ENCODE data around the gene CEBPE.

Gene CEBPE

DNA sequence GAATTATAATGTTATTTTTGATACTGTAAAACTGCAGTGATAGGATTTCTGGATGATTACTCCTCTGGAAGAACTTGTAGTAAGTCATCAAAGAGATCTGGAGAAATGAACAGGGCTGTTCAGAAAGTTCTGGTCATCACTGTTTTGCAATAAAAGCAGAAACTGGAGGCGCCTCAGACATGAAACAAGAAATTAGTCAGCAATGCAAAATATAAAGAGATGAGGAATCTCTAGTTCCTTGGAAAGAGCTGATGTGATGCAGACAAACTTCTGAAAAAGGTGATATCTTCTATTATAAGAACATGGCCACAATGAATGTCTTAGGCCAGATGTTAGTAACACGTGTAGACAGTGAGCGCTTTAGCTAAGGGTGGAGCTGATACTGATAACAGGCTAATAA, 33.6 kb downstream of the CEBPE start:
- H3K9me3 ChIP-seq (ENCODE audit: insufficient read depth, low read depth, low read length): no peaks in the 10 kb centered on the region
- H3K27me3 ChIP-seq (ENCODE audit: insufficient read depth, low read length): no peaks in the 10 kb centered on the region
- no peak overlapping the region for H3K4me3 ChIP-seq (ENCODE audit: low read length)
- no peak overlapping the region for H3K27ac ChIP-seq (ENCODE audit: low read length)
- no peak overlapping the region for H3K9ac ChIP-seq (ENCODE audit: low read depth, low read length)
- peaks cover 99% of the 10 kb centered on the region for H3K36me3 ChIP-seq (ENCODE audit: insufficient read depth, low read depth, low read length)
- H3K4me1 ChIP-seq (ENCODE audit: insufficient read depth, low read length): no peaks in the 10 kb centered on the region

DNA sequence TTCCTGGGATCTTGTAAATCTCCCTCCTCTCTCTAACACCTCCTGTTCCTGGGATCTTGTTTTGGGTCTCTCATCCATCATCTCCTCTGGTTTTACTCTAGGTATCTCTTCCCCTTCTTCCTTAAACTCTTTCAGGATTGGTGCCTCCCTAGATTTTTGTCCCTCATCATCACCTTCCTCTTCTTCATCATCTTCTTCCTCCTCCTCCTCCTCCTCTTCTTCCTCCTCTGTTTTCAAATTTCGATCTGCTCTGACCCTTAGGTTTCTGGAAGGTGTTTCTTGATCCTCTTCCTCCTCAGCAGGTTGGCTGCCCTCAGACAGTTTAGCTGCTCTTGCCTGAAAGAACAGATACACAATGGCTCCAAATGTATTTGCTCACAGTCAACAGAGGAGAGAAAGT, 38.6 kb downstream of the CEBPE start:
- no peak overlapping the region for H3K4me3 ChIP-seq (ENCODE audit: low read length)
- peaks cover 99% of the 10 kb centered on the region for H3K36me3 ChIP-seq (ENCODE audit: insufficient read depth, low read depth, low read length)
- no peak overlapping the region for H3K27ac ChIP-seq (ENCODE audit: low read length)
- H3K9ac ChIP-seq (ENCODE audit: low read depth, low read length): no peak overlapping the region
- H3K4me1 ChIP-seq (ENCODE audit: insufficient read depth, low read length): no peaks in the 10 kb centered on the region; the same call in 1 of the 2 replicates
- no peaks in the 10 kb centered on the region for H3K27me3 ChIP-seq (ENCODE audit: insufficient read depth, low read length)
- no peaks in the 10 kb centered on the region for H3K9me3 ChIP-seq (ENCODE audit: insufficient read depth, low read depth, low read length)

DNA sequence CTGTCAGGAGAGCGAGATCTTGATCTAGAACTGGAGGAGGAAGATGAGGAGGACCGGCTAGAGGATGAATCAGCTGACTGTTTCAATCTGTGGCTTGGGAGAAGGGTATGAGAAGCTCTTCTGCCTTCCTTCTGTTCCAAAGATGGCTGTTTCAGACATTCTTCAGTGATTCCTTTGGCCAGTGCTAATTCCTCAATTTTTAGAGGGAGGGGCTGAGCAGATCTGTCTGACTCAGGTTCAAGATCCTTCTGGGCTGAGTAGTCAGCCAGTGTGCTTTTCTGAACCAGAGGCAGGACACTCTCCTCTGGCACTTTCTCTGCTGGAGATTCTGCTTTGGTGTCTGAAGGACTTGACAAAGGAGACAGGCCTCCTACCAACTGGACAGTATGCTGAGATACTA, 39.3 kb downstream of the CEBPE start:
- H3K9ac ChIP-seq (ENCODE audit: low read depth, low read length): no peak overlapping the region
- no peaks in the 10 kb centered on the region; the same call in 1 of the 2 replicates for H3K4me1 ChIP-seq (ENCODE audit: insufficient read depth, low read length)
- H3K9me3 ChIP-seq (ENCODE audit: insufficient read depth, low read depth, low read length): no peaks in the 10 kb centered on the region
- peaks cover 99% of the 10 kb centered on the region for H3K36me3 ChIP-seq (ENCODE audit: insufficient read depth, low read depth, low read length)
- H3K27me3 ChIP-seq (ENCODE audit: insufficient read depth, low read length): no peaks in the 10 kb centered on the region
- H3K4me3 ChIP-seq (ENCODE audit: low read length): no peak overlapping the region
- H3K27ac ChIP-seq (ENCODE audit: low read length): no peak overlapping the region

DNA sequence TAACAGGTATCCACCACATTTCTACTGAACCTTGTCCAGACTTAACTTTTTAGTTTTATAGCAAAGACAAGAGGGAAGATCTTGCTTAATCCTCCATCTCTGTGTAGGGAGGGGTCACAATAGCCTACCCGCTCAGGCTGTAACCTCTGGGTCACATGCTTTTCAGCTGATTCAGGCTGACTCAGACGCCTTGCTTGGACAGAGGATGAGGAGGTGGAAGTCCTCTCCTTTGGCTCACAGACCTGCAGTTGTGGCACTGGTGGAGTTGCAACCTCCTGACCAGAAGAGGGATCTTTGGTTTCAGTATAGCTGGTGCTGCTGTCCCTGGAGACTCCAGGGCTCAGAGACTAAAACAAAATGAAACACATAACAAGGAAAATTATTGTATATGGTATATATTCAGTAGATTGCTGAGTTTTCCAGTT, 40.4 kb downstream of the CEBPE start:
- H3K27ac ChIP-seq (ENCODE audit: low read length): no peak overlapping the region

DNA sequence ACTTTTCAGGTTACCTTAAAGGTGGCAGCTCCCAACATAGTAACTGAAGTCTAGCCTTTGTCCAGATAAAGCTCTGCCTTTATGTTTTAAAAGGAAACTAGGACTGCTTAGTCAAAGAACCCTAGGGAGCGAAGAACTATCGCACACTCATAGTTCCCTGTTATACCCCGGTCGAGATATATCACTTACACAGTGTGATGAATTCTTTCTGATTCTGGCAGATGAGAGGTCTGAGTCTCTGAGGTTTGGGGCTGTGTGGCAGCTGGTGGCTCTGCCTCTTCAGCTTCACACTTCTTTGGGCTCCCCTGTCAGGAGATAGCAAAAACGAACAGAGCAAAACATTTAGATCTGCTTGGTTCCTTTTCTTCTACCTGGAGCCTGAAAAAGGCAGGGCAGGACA, 41.1 kb downstream of the CEBPE start:
- H3K4me1 ChIP-seq (ENCODE audit: insufficient read depth, low read length): peaks cover 1% of the 10 kb centered on the region
- no peak overlapping the region for H3K27ac ChIP-seq (ENCODE audit: low read length)
- no peaks in the 10 kb centered on the region for H3K27me3 ChIP-seq (ENCODE audit: insufficient read depth, low read length)
- H3K36me3 ChIP-seq (ENCODE audit: insufficient read depth, low read depth, low read length): peaks cover 96% of the 10 kb centered on the region
- H3K4me3 ChIP-seq (ENCODE audit: low read length): no peak overlapping the region
- H3K9ac ChIP-seq (ENCODE audit: low read depth, low read length): no peak overlapping the region
- H3K9me3 ChIP-seq (ENCODE audit: insufficient read depth, low read depth, low read length): no peaks in the 10 kb centered on the region

More for the DNA sequence above, 40.4 kb downstream of the CEBPE start:
- no peak overlapping the region for H3K4me3 ChIP-seq (ENCODE audit: low read length)
- no peaks in the 10 kb centered on the region; the same call in 1 of the 2 replicates for H3K4me1 ChIP-seq (ENCODE audit: insufficient read depth, low read length)
- H3K27me3 ChIP-seq (ENCODE audit: insufficient read depth, low read length): no peaks in the 10 kb centered on the region
- H3K9me3 ChIP-seq (ENCODE audit: insufficient read depth, low read depth, low read length): no peaks in the 10 kb centered on the region
- no peak overlapping the region for H3K9ac ChIP-seq (ENCODE audit: low read depth, low read length)
- peaks cover 99% of the 10 kb centered on the region for H3K36me3 ChIP-seq (ENCODE audit: insufficient read depth, low read depth, low read length)

DNA sequence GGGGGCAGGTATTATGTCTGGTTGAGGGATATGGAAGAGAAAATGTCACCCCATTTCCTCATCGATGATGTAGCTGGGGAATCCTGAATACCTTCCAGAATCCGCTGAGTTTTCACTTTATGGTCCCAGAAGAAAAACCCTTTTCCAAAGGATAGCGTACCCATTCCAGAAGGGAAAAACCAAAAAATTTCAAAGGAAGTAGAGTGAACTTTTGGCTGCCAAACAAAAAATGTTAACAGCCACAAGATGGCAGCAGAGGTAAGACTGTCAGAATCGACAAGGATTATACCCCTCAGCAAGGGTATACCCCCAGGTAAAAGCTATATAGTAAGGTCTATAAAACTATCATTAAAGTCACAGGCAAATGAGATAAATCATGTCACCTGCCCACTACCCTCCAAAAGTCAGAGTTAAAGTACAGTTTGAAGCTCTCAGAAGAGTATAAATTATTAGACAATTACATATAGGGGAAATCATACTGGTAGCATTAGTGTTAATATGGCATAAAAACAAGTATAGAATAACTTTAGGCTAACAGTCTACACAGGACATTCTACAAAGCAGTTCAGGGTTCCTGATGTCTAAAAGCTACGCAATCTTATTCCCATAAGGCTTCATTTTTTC, 42.2 kb downstream of the CEBPE start:
- H3K36me3 ChIP-seq (ENCODE audit: insufficient read depth, low read depth, low read length): peaks cover 95% of the 10 kb centered on the region
- peaks cover 12% of the 10 kb centered on the region for H3K4me1 ChIP-seq (ENCODE audit: insufficient read depth, low read length)

DNA sequence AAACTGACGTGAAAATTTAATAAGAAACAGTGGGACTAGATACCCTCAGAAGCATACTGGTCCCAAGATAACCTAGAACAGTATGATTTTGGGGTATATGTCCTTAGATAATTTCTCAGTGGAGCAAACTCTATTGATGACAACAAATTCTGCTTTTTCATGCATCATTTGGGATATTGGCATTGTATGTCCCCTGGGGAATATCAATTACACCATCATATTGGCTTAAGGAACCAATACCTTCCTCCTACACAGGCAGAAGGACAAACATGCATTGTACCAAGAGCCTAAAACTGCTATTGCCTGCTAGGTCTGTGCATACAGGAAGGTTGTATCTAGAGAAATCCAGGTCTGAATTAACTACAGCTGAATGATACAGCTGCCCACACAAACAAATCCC, 44.1 kb downstream of the CEBPE start:
- Histone ChIP-seq H3K9me3 (ENCODE audit: insufficient read depth, low read depth, low read length) (no peaks in the 10 kb centered on the region), H3K27me3 (ENCODE audit: insufficient read depth, low read length) (no peaks in the 10 kb centered on the region), H3K27ac (ENCODE audit: low read length) (no peak overlapping the region), H3K9ac (ENCODE audit: low read depth, low read length) (no peak overlapping the region), H3K4me1 (ENCODE audit: insufficient read depth, low read length) (peaks cover 17% of the 10 kb centered on the region), H3K36me3 (ENCODE audit: insufficient read depth, low read depth, low read length) (peaks cover 75% of the 10 kb centered on the region), H3K4me3 (ENCODE audit: low read length) (no peak overlapping the region)

More for the DNA sequence above, 42.2 kb downstream of the CEBPE start:
- H3K4me3 ChIP-seq (ENCODE audit: low read length): no peak overlapping the region
- H3K27me3 ChIP-seq (ENCODE audit: insufficient read depth, low read length): no peaks in the 10 kb centered on the region
- no peak overlapping the region for H3K27ac ChIP-seq (ENCODE audit: low read length)
- no peaks in the 10 kb centered on the region for H3K9me3 ChIP-seq (ENCODE audit: insufficient read depth, low read depth, low read length)
- no peak overlapping the region for H3K9ac ChIP-seq (ENCODE audit: low read depth, low read length)

DNA sequence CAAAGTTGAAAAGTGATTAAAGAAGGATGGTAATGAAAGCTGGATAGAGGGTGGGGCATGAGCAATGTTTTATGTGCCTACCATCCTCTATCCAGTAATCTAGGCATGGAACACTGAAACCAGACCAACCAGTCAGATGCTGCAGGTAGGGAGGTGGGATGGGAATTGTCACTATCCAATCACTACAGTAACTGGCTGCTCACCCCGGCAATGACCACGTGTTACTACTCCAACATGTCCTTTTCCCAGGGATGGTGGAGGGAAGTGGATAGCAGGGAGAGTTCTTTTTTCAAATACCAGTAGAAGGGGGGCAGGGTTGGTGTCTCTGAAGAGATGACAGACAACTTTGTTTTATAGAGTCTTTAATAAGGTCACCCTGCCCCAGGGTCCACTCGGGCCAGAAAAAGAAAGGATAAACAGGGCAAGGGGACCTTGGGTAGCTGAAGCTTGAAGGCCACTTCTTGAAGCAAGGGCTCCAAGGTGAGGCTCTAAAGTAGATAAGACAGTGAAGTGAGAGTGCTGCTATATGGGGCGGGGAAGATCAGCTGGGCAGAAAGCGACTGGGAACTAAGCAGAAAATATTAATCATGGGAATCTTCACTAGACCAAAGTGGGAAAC, 47.0 kb downstream of the CEBPE start:
- Histone ChIP-seq H3K27me3 (ENCODE audit: insufficient read depth, low read length) (no peaks in the 10 kb centered on the region), H3K9me3 (ENCODE audit: insufficient read depth, low read depth, low read length) (no peaks in the 10 kb centered on the region), H3K27ac (ENCODE audit: low read length) (peak overlapping the region; percentile 37), H3K4me3 (ENCODE audit: low read length) (peak overlapping the region; percentile 88), H3K4me1 (ENCODE audit: insufficient read depth, low read length) (peaks cover 33% of the 10 kb centered on the region), H3K9ac (ENCODE audit: low read depth, low read length) (peak overlapping the region; percentile 98; the same call in 1 of the 2 replicates), H3K36me3 (ENCODE audit: insufficient read depth, low read depth, low read length) (peaks cover 72% of the 10 kb centered on the region)

DNA sequence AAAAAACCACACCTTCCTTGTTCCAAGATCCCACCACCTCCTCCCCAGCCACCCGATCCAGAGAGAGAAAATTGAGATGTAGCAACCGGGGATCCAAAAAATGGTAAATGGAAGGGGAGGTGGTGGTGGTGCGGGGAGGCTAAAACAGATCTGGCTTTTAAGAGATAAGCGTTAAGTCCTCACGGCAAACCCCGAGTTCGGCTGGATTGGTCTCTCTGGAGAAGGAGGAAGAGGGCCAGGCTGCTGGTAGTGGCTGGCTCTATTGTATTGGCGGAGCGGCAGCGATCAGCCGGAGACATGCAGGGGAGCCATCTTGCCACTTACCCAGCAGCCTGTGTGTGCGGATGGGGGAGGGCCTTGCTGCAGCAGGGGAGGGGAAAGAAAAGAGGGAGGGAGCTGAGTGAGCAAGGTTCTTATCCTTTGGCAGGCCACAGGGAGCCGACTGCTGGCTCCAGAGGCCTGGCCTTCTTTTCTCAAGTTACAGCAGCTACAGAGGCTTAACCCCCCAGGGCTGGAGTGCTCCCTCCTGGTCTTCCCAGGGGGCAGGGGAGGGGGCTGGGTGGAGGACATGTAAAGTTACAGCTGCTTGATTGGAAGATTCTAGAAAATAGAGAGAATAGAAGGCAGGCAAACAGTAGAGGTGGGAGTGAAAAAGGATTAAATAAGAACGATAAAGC, 47.7 kb downstream of the CEBPE start:
- Histone ChIP-seq H3K9me3 (ENCODE audit: insufficient read depth, low read depth, low read length) (no peaks in the 10 kb centered on the region), H3K4me3 (ENCODE audit: low read length) (peak overlapping the region; percentile 88), H3K27ac (ENCODE audit: low read length) (peak overlapping the region; percentile 94), H3K36me3 (ENCODE audit: insufficient read depth, low read depth, low read length) (peaks cover 72% of the 10 kb centered on the region), H3K27me3 (ENCODE audit: insufficient read depth, low read length) (no peaks in the 10 kb centered on the region), H3K9ac (ENCODE audit: low read depth, low read length) (peak overlapping the region; percentile 98), H3K4me1 (ENCODE audit: insufficient read depth, low read length) (peaks cover 33% of the 10 kb centered on the region)

DNA sequence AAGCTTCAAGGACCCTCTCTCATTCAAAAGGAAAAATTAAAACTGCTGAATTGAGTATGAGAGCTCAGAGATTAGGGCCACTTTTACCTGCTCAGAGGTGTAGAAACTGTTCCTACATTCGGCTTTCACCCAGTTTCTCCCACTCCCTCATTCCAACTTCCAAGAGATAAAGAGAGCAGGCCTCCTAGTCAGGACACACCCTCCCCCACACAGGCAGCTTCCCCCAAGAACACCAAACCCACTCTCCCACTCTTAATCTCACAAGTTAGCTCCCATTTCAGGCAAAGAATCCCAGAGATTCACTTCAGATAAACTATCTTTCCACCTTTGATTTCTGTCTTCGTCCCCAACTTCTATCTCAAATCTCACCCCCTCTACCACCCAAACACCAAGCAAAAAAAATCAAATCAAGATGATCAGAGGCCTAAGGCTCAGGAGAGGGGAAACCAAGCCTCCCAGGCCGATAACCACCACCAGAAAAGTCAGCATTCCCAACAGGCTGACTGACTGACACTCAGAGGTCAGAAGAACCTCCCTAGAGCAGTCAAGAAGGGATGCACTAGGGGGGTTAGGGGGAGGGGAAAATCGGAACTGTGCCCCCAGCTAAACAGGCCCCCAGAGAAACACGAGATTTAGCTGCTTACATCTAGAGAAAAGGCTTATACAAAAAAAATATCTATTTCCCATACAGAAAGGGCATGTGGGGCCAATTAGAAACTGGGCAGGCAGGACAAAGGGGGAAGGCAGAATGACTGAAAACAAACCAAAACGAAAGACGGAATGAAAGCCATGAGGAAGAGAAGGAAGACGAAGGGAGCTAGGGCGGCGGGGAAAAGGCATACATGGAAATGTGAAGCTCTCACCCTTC, 48.6 kb downstream of the CEBPE start:
- Histone ChIP-seq H3K4me1 (ENCODE audit: insufficient read depth, low read length) (peaks cover 33% of the 10 kb centered on the region), H3K9me3 (ENCODE audit: insufficient read depth, low read depth, low read length) (no peaks in the 10 kb centered on the region), H3K27ac (ENCODE audit: low read length) (peak overlapping the region; percentile 94), H3K27me3 (ENCODE audit: insufficient read depth, low read length) (no peaks in the 10 kb centered on the region), H3K36me3 (ENCODE audit: insufficient read depth, low read depth, low read length) (peaks cover 72% of the 10 kb centered on the region), H3K4me3 (ENCODE audit: low read length) (peak overlapping the region; percentile 88), H3K9ac (ENCODE audit: low read depth, low read length) (peak overlapping the region; percentile 98)

DNA sequence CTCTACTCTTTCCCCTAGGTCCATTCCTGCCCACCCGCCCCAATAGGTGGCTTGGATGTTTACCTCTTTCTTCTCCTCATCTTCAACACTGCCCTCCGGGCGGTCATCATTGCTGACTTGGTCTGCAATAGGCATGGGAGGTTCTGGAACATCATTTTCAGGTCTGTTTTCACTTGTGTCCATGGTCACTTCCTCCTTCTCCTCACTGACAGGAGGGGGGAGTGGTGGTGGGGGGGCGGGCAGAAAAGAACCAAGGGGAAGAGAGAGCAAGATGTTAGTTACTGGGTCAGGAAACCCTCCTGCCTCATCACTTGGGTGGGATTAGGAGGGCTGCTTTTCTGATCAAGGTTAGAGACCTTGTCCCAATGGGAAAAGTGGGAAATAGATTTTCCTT, 49.6 kb downstream of the CEBPE start:
- Histone ChIP-seq H3K27ac (ENCODE audit: low read length) (peak overlapping the region; percentile 48), H3K27me3 (ENCODE audit: insufficient read depth, low read length) (no peaks in the 10 kb centered on the region), H3K9ac (ENCODE audit: low read depth, low read length) (peak overlapping the region; percentile 43; the same call in 1 of the 2 replicates), H3K4me3 (ENCODE audit: low read length) (peak overlapping the region; percentile 49), H3K36me3 (ENCODE audit: insufficient read depth, low read depth, low read length) (peaks cover 72% of the 10 kb centered on the region), H3K4me1 (ENCODE audit: insufficient read depth, low read length) (peaks cover 33% of the 10 kb centered on the region), H3K9me3 (ENCODE audit: insufficient read depth, low read depth, low read length) (no peaks in the 10 kb centered on the region)
